Right lobe of liver (tissue), 6 donors: ENCODE data around the gene SMPD1. TPM values are rescaled to one million over a fixed set of nuclear protein-coding genes. Genes with fewer than 3 reads are reported as not detected.

Source experiments
- ATAC-seq, 4 donors: fragments of 200-7000 bp; cut with Tn5 transposase; one replicate each; pipeline ENCODE4 v1.9.1; 2020; ENCODE audit warnings: mild to moderate bottlenecking in 4 of 4, moderate library complexity in 4 of 4
- DNase-seq, 3 donors: peaks; one replicate each; pipeline ENCODE4 v3.0.0-alpha.2; 2020
- H3K27ac ChIP-seq, 3 donors: fragments of 200-600 bp; one replicate each; pipeline ENCODE4 v1.8.0; 2022
- H3K27me3 ChIP-seq, 2 donors: fragments of 200-600 bp; one replicate each; pipeline ENCODE4 v1.8.0; 2022
- H3K36me3 ChIP-seq, 4 donors: fragments of 200-600 bp; sonication (generic) in 1 of 4; one replicate each; pipeline versions ENCODE4 v1.5.1 to v1.8.0; 2017 to 2022; ENCODE audit warnings: control low read depth in 1 of 4
- H3K4me1 ChIP-seq, 4 donors: fragments of 200-600 bp; sonication (generic) in 1 of 4; one replicate each; pipeline versions ENCODE4 v1.5.1 to v1.8.0; 2017 to 2022; ENCODE audit warnings: control low read depth in 1 of 4
- H3K4me3 ChIP-seq, 3 donors: fragments of 200-600 bp; one replicate each; pipeline ENCODE4 v1.8.0; 2022
- H3K9me3 ChIP-seq, 4 donors: fragments of 200-600 bp; sonication (generic) in 1 of 4; one replicate each; pipeline versions ENCODE4 v1.5.1 to v1.8.0; 2017 to 2022; ENCODE audit warnings: control low read depth in 1 of 4
- CTCF ChIP-seq, 4 donors: fragments of 200-600 bp in 3 of 4; fragments of 450-650 bp in 1 of 4; IDR thresholded peaks; one replicate each; pipeline versions ENCODE4 v1.5.1 to v1.8.0; 2016 to 2022; ENCODE audit warnings: antibody characterized with exemption in 4 of 4, mild to moderate bottlenecking in 2 of 4
- POLR2A ChIP-seq: fragments of 450-650 bp; IDR thresholded peaks from one replicate; pipeline ENCODE4 v1.6.1; 2017; ENCODE audit warnings: antibody characterized with exemption, mild to moderate bottlenecking
- WGBS: methylation state at CpG from one replicate; pipeline ENCODE4 v1.1.6; 2018; ENCODE audit warnings: low coverage, low lambda C conversion rate; ENCODE audit not compliant: insufficient coverage; ENCODE audit errors: missing lambda C conversion rate; 5-methylcytosine and 5-hydroxymethylcytosine counted together
- intact Hi-C, 2 donors: fragments of 100-400 bp; cut with DNase I; formaldehyde crosslinking; loops; one replicate each; pipeline versions ENCODE4 v1.11.2 to v1.14.1; 2022
- total RNA-seq, 6 experiments: library from RNA; depleted of rRNA in 2 of 6; stranded (reverse); fragments of >200 nt in 2 of 6; fragmentation: NEBNext Ultra II Directional in 3 of 6; extraction: Animal tissue kit (Norgen Biotek cat#: 25700) in 3 of 6; gene quantifications; one replicate each; pipeline versions ENCODE4 v1.1.0 to v1.2.4, GENCODE V29; 2016 to 2023
- donor health status: DM: no; HTN: yes; CAD: no.
- donor health status: DM: no; HTN: no; CAD: no.
- donor health status: DM: no; HTN: no; CAD: no.
- donor health status: DM: no; HTN: yes; CAD: no.
- donor health status: DM: no; HTN: yes; CAD: no.

SMPD1 gene
- total RNA-seq, 6 experiments from 2014 or later: 45.3 to 77.9 (median 57.3) TPM

- H3K9me3 ChIP-seq: no peaks in the 10 kb centered on the region
- peak overlapping the region in 2 of 3 donors; percentile 71 to 80 for H3K27ac ChIP-seq
- no peaks in the 10 kb centered on the region for H3K36me3 ChIP-seq
- intact Hi-C loops: no loop called here
- WGBS: 32% methylated on average over 3 of the region's 5 CpGs
- peak; percentile 72 to 80 (median 75) for DNase-seq
- peak; percentile 89 to 94 (median 92) for ATAC-seq
- no peak for TF ChIP-seq POLR2A
- peak; percentile 88 to 95 (median 94) for TF ChIP-seq CTCF (IDR thresholded peaks at IDR 0.05)
- H3K4me3 ChIP-seq: no peak overlapping the region
- peaks cover 0 to 21% (median 9%) of the 10 kb centered on the region in 4 donors for H3K4me1 ChIP-seq
- H3K27me3 ChIP-seq: no peaks in the 10 kb centered on the region
Observed at GRCh38 chr11:6353367-6353987, 36.8 kb upstream of the SMPD1 start.

DNA sequence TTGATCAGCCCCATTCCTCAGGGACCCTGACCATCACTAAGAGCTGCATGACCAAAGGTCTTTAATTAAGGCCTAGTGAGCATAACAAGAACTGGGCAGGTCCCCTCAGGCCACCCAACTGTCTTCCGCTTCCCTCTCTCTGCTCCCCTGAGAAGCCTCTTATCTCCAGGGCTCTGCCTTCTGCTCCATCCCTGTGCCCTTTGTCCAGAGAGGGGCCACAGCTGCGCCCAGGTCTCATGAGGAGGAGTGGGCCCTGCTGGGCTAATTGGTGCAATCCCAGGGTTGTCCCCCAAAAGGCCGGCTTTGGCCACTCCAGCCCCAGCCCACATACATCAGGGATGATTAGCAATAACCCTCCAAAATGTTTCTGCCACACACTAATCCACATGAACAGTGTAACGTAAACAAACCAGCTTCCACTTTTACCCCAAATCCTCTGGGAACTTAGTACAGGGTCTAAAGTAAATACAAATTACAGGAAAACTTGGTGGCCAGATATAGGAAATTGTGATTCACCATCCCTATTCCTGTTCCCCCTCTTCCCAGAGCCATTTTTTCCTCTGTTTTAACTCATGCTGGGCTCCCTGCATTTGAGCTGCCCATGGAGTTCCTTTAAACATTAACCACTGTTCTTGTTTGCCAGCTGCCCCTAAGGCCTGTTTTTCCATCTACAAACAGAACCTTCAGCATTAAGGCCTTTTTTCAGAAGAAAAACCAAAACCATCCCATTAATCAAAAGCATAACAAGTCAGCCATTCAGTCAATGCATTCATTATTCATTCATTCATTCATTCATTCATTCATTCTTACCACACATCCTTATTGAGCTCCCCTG lies 35.4 kb upstream of the SMPD1 start:
- Histone ChIP-seq H3K4me1 (peaks cover 0 to 21% (median 9%) of the 10 kb centered on the region in 4 donors), H3K27ac (peak overlapping the region; percentile 36 to 80 (median 71)), H3K36me3 (no peaks in the 10 kb centered on the region), H3K27me3 (no peaks in the 10 kb centered on the region), H3K4me3 (no peak overlapping the region), H3K9me3 (no peaks in the 10 kb centered on the region)
- 44% methylated on average over 3 of the region's 4 CpGs for WGBS
- intact Hi-C loops: no loop called here
- TF ChIP-seq CTCF (IDR thresholded peaks at IDR 0.05): no peak
- TF ChIP-seq POLR2A: no peak
- DNase-seq: no peak
- ATAC-seq: peak; percentile 71 to 82 (median 78)

DNA sequence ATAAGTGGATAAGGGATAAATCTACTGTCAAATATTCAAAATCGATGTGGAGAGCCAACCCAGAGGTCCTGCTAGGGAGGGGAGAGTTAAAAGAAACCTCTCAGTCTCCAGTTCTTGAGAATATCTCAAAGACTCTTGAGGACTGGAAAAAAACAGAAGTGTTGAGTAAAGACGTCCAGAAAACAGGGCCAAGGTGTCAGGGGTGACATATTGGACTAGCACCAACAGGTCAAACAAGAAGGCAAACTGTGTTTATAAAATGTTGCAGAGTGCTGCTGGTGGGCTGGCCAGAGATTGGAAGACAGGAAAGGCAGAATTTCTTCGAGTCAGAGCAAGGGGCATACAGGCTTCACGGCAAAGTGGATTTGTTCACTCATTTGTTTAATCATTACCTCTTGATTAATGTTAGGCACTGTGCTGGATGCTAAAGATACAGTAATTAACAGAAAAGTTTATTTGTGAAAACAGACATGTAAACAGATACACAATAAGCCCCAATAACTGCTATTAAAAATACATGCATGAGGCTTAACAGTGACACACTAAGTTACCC lies 33.7 kb upstream of the SMPD1 start:
- no peaks in the 10 kb centered on the region for H3K27me3 ChIP-seq
- ATAC-seq: no peak
- H3K4me1 ChIP-seq: peaks cover 0 to 21% (median 9%) of the 10 kb centered on the region in 4 donors
- WGBS: 38% methylated on average over 4 of the region's 4 CpGs
- TF ChIP-seq CTCF (IDR thresholded peaks at IDR 0.05) (no peak), POLR2A (no peak)
- no peak overlapping the region for H3K4me3 ChIP-seq
- intact Hi-C loops: no loop called here
- no peak overlapping the region for H3K27ac ChIP-seq
- no peaks in the 10 kb centered on the region for H3K9me3 ChIP-seq
- no peak for DNase-seq
- no peaks in the 10 kb centered on the region for H3K36me3 ChIP-seq

DNA sequence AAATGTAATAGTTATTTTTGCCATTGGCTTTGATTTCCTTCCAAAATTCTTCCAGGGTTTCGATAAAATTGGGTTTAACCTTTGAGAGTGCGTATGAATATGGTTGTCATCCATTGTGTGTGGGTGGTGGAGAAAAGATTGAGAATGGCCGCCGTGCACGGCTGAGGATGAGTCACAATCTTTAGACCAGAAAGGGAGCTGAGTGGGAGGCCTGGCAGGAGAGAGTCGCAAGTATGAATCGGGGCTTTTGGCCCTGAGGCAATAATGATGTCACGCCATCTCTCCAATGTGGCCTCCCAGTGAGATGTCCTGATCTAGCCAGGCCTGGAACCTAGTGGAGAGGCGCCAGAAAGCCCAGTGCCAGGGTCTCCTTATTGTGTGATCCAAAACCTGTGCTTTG lies 33.1 kb upstream of the SMPD1 start:
- DNase-seq: no peak
- ATAC-seq: no peak
- no peaks in the 10 kb centered on the region for H3K36me3 ChIP-seq
- intact Hi-C loops: no loop called here
- no peak overlapping the region for H3K27ac ChIP-seq
- peaks cover 0 to 21% (median 9%) of the 10 kb centered on the region in 4 donors for H3K4me1 ChIP-seq
- TF ChIP-seq POLR2A: no peak
- TF ChIP-seq CTCF (IDR thresholded peaks at IDR 0.05): no peak
- no peaks in the 10 kb centered on the region for H3K27me3 ChIP-seq
- no peaks in the 10 kb centered on the region for H3K9me3 ChIP-seq
- no peak overlapping the region for H3K4me3 ChIP-seq
- WGBS: 82% methylated on average over 8 of the region's 9 CpGs
